Activated CD4-positive, alpha-beta T cell treated with anti-CD3 and anti-CD28 coated beads, Interleukin-2, Interleukin-4, amounts not matched to agents 100 ng/mL and 50 ng/mL, durations not matched to agents 16 hours and 8 hours (primary cell): ENCODE measurements around the gene SOSTDC1.
"Not testable (repeated sequence)": the region's sequence is repeated elsewhere in the genome, so short reads cannot be mapped to it uniquely, and the experiment has no call there.

Experiments used
- DNase-seq: peaks from one replicate; pipeline ENCODE4 v3.0.0-alpha.2; 2020; ENCODE audit warnings: low spot score

SOSTDC1 gene

DNA sequence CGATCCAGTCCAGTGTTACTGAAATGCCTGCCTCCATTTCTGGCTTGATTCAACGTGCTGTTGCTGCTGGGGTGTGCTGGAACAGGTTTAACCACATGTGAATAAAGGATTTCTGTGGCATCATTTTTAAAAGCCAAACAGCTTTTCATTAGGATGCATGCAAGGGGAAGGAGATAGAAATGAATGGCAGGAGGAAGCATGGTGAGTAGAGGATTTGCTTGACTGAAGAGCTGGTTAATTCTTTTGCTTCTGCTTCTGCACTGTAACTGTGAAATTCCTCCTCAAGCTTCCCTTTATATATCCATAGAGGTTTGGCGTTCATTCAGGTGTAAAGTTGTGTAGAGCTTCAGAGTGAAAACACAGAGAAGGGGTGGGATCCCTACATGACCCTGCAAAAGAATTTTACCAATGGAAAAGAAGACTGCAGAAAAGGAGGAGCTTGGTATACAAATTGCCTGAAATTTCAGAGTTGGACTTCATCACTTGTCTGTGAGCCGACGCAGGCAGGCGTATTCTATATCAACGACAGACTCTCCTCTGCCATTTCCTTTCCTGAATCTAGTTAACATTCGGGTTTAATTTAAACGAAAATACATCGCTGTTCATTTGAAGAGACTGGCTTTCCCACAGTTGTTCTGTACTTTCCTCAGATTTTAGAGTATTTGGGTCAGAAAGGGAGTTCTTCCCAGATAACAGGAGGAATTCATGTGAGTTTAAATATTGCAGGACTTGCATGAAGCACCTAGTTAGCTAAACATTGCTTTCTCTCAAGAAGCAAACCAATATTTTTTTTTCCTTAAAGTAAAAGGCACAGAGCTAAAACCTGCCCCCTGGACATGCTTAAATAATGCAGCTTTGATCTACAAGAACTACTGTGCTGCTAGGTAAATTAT, at the start of gene SOSTDC1:
Gene SOSTDC1 (minus strand): TSS at position 270 of the 893 bp plus-strand sequence. CDS start 70 bp downstream, at position 200.
- no peak for DNase-seq

DNA sequence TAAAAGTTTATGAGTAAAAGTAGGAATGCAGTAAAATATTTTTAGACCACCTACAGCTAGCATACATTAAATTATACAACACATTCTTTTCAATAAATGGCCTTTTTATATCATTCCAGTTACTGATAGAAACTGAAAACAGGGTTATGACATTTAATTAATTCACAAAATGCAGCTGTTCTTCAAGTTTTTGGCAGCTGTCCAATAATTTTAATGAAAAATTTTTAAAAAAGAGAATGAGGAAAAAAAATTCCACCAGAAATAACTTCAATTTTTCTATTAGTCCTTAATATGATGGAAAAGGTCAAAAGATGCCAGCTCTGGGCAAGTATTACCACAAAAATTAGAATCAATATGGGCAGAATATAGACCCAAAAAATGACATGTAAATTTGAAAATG, 49.2 kb upstream of the SOSTDC1 start:
- DNase-seq = no peak

- DNase-seq = no peak
These were observed 48.7 kb upstream of the SOSTDC1 start for GRCh38 chr7:16514271-16514670.

GRCh38 chr7:16512097-16512496, 46.6 kb upstream of the SOSTDC1 start:
- no peak for DNase-seq

DNA sequence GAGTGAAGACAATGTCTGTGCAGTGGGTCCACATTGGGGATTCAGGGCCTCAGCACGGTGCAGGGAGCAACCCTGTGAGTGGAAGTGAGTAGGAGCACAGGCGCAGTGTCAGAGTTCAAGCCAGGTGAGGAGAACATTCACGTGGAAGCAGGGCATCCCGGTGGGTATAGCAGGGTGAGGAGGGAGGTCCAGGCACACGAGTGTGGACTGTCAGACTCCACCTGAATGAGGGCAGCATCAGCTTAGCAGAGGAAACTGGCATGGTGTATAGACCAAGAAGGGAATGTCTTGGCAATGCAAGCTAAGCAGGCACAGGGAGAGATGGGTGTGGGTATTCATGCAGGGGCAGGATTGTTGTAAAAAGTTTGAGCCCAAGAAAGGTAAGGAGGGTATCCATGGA, 45.8 kb upstream of the SOSTDC1 start:
- DNase-seq = no peak

DNA sequence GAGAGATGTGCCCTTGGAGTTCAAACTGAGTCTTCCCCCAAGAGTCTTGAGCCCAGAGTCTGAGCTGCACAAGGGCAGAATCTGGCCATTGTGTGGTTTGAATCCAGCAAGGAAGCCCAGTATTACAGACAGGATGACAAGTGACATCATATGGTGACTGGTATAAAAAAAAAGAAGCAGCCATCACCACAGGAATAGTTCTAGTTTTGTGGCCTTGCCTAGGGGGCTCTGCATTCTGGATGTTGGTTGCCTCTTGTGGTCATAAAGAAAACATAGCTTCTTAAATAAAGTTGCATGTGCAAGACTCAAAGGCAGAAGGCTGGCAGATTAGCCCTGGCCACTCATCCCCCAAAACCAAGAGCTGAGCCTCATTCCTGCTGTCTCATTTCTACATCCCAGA, 44.3 kb upstream of the SOSTDC1 start:
- DNase-seq = no peak

DNA sequence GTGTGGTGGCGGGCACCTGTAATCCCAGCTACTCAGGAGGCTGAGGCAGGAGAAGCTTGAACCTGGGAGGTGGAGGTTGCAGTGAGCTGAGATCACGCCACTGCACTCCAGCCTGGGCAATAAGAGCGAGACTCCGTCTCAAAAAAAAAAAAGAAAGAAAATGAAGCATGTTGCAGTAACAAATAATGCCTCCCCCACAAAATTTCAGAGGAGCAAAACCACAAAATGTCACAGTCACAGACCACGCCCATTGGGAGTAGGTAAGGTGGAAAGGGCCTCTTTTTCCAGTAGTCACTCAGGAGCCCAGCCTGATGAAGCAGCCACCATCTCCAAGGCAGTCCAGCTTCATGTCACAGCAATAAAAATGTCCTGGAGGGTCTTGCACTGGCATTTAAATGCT, 40.9 kb upstream of the SOSTDC1 start:
- not testable (repeated sequence) for DNase-seq

- no peak for DNase-seq
These were observed 38.5 kb upstream of the SOSTDC1 start for GRCh38 chr7:16504019-16504418.

DNA sequence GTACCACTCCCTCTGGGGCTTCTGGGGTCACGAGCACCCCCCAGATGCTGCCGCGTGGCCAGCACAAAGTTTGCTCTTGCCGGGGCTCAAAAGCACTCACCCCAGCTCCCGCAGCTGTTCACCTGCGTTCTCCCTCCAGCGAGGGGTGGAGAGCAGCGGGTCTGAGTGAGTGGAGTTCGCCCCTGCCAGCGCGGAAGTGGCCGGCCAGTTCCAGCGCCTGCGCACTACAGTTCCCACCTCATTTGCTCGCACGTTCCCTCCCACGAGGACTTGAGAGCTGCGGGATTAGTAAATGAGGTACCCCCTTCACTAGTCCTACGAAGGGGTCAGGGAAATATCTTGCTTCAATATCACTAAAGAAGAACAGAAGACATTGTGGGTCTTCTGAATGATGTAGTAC, 36.8 kb upstream of the SOSTDC1 start:
- no peak for DNase-seq

GRCh38 chr7:16498122-16498521, 32.6 kb upstream of the SOSTDC1 start:
- DNase-seq = no peak

DNA sequence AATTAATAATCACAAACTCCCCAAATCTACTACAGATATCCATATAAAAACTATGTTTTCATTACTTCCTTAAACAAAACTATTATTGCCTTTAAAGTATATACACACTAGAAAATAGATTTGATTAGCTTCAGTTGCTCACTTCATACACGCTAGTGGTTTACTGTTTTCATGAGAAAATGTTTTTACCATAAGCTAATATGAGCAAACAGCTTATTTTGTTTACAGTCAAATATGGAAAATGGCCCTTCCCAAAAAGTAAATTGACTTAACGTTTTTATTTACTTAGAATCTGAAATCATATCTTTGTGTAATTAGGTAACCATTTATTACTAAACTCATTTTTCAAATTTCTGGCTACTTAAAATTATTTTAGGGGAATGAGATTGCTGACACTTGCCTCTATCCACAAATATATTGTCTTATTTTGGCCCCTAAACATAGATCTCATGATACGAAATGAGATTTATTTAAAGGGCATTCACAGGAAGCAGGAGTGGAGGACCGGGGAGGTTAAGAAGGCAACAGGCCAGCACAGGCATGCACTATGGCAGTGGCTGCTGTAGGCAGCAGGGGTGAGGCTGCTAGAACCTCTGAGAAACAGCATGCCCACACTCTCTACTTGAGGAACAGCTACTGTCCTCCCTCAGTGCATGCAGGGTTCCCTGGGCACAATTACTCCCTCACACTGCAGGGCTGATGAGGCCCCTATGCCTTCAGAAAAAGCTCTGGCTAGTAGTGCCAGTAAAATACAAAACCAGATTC, 29.6 kb upstream of the SOSTDC1 start:
- DNase-seq = no peak

DNA sequence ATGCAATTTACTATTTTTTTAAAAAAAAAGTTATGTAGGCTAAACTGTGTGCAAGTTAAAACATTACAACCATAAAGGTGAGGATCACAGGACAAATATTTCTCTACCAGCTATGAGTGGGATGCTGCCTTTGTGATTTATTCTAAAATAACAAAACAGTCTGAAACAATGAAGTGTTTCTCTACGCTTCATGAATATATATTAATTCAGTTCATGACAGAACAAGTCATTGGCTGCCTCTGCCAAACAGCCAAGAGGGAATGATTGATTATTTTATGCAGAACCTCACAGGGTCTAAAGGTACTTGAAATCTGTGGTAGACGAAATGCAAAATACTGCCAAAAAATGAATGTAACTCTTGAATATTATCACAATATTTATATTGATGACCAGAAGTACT, 29.0 kb upstream of the SOSTDC1 start:
- DNase-seq = no peak

- DNase-seq = no peak
These were observed 27.7 kb upstream of the SOSTDC1 start for GRCh38 chr7:16493266-16493665.

DNA sequence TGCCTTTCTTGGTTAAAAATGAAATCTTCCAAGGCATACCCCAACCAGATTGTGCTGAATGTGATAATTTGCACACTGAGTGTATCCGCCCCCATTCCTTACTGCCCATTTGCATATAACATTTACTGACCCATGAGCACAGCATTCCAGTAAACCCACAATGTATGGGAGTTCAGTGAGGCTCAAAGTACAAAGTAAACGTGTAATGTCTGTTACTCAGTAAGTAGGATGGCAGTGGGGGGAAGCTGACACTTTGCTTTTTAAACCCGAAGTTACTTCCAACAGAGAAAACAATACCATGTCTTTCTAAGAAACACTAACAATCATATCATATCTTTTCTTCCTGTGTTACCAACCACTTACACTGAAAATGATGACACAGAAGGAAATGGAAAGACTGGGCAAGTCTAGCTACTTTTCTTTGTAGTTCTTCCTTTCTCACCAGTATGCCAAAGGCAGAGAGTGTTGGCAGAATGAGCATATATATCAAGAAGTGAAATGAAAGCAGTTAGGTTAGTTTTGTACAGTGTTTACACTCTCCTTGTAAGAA, 27.1 kb upstream of the SOSTDC1 start:
- peak; percentile 44 for DNase-seq

DNA sequence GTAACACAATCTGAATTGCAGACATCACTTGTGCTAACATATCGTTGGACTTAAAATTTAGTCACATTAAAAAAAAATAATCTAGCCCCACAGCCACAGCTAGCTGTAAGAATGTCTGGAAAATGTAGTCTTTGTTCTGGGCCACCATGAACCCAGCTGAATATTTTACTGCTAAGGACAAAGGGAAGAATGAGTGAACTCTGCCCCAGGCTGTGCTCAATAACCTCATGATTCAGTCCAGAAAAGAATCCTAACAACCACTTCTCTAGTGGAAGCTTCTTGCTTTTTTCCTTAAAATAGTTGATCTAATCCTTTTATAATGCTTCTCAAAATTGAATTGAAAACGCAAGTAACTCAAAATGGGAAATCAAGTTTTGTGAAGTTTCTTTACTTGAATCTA, 25.6 kb upstream of the SOSTDC1 start:
- DNase-seq = no peak

- no peak for DNase-seq
These were observed 19.1 kb upstream of the SOSTDC1 start for GRCh38 chr7:16484453-16485158.

GRCh38 chr7:16479591-16479990, 14.1 kb upstream of the SOSTDC1 start:
- DNase-seq = no peak

- DNase-seq = no peak
These were observed 13.6 kb upstream of the SOSTDC1 start for GRCh38 chr7:16479161-16479560.

GRCh38 chr7:16471933-16472332, 6.4 kb upstream of the SOSTDC1 start:
- DNase-seq = no peak

- DNase-seq = no peak
These were observed 1.4 kb downstream of the SOSTDC1 start for GRCh38 chr7:16463949-16464715.

DNA sequence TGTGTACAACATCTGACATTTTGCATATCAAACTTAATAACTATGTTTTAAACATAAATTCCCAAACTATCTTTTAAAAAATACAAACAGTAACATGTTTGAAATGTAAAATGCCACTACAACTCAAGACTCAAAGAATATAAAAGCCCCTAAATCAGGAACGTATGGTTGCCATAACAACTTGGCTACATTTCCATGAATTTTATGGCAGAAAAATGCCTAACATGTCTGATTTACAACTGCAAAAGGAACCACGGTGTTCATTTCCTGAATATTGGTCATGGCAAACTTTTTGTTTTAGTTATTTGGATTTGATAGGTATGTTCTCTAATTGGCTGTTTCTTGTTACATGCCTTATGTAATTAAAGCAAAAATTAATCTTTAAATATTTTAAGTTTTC, 2.0 kb downstream of the SOSTDC1 start:
- DNase-seq = no peak
